HG03558 (cell line): ENCODE data around the gene CD300A.

ENCODE experiments used
- ATAC-seq: cut with Tn5 transposase; IDR thresholded peaks from one replicate; pipeline ENCODE4 v1.9.1; 2021; ENCODE audit warnings: moderate number of reproducible peaks; ENCODE audit not compliant: unreplicated experiment; ENCODE audit errors: extremely low read depth

The CD300A gene

GRCh38 chr17:74466111-74466827 is at the start of gene CD300A:
Gene CD300A, plus strand, starts transcription at chr17:74466634. Its CDS starts 70 bp downstream, at chr17:74466704.
- ATAC-seq = no peak

- ATAC-seq = peak; percentile 75
Observed at GRCh38 chr17:74417178-74418045, 49.0 kb upstream of the CD300A start.

GRCh38 chr17:74419928-74420411 is 46.5 kb upstream of the CD300A start:
- no peak for ATAC-seq

GRCh38 chr17:74424117-74424516 is 42.3 kb upstream of the CD300A start:
- ATAC-seq = no peak

- ATAC-seq = no peak
Observed at GRCh38 chr17:74424657-74425056, 41.8 kb upstream of the CD300A start.

GRCh38 chr17:74426551-74427047 is 39.8 kb upstream of the CD300A start:
- no peak for ATAC-seq

GRCh38 chr17:74427048-74427762 is 39.2 kb upstream of the CD300A start:
- ATAC-seq = no peak

GRCh38 chr17:74427763-74428153 is 38.7 kb upstream of the CD300A start:
- ATAC-seq = no peak

- ATAC-seq = no peak
Observed at GRCh38 chr17:74429604-74430384, 36.6 kb upstream of the CD300A start.

- no peak for ATAC-seq
Observed at GRCh38 chr17:74430385-74430705, 36.1 kb upstream of the CD300A start.

GRCh38 chr17:74430706-74431567 is 35.5 kb upstream of the CD300A start:
- no peak for ATAC-seq

GRCh38 chr17:74431568-74432423 is 34.6 kb upstream of the CD300A start, which contains the start of gene GPRC5C:
Gene GPRC5C, plus strand, starts transcription at chr17:74432088. Its CDS starts 7,689 bp downstream, at chr17:74439777.
- no peak for ATAC-seq

- no peak for ATAC-seq
Observed at GRCh38 chr17:74432424-74432690, 34.1 kb upstream of the CD300A start.

GRCh38 chr17:74432766-74433391 is 33.6 kb upstream of the CD300A start:
- ATAC-seq = no peak

GRCh38 chr17:74433421-74434121 is 32.9 kb upstream of the CD300A start:
- ATAC-seq = no peak

- ATAC-seq = no peak
Observed at GRCh38 chr17:74435775-74436359, 30.6 kb upstream of the CD300A start.

- no peak for ATAC-seq
Observed at GRCh38 chr17:74437702-74438101, 28.7 kb upstream of the CD300A start.
